Prostate gland (tissue), 2 donors: ENCODE results near the gene GGNBP2. TPM values are rescaled to one million over a fixed set of nuclear protein-coding genes. Genes with fewer than 3 reads are reported as not detected.

ENCODE experiments used
- DNase-seq: peaks from one replicate; pipeline ENCODE4 v3.0.0-alpha.2; 2019; ENCODE audit warnings: low spot score
- H3K27ac ChIP-seq, 2 donors: fragments of 200-600 bp; sonication (generic); 2 replicates each; pipeline ENCODE4 v1.5.1; 2017 to 2019
- H3K27me3 ChIP-seq: fragments of 200-600 bp; sonication (generic); replicated peaks from 2 replicates; pipeline ENCODE4 v1.5.1; 2019; ENCODE audit not compliant: insufficient read depth
- H3K36me3 ChIP-seq, 2 donors: fragments of 200-600 bp; sonication (generic); 1 replicate in 1 of 2; 2 replicates in 1 of 2; pipeline versions ENCODE4 v1.5.1 to v1.8.1; 2017 to 2019
- H3K4me1 ChIP-seq: fragments of 200-600 bp; sonication (generic); replicated peaks from 2 replicates; pipeline ENCODE4 v1.5.1; 2019
- H3K4me3 ChIP-seq, 2 donors: fragments of 200-600 bp; sonication (generic); 2 replicates each; pipeline ENCODE4 v1.5.1; 2017 to 2019
- H3K9me3 ChIP-seq: fragments of 200-600 bp; sonication (generic); 2 replicates; pipeline ENCODE4 v1.5.1; 2017
- CTCF ChIP-seq, 4 experiments: fragments of 200-600 bp in 2 of 4; fragments of 450-650 bp in 2 of 4; sonication (generic) in 2 of 4; IDR thresholded peaks; 1 replicate in 3 of 4; 2 replicates in 1 of 4; pipeline ENCODE4 v1.5.1; 2016 to 2019; ENCODE audit warnings: antibody characterized with exemption in 4 of 4, mild to moderate bottlenecking in 2 of 4, moderate library complexity in 2 of 4
- POLR2A ChIP-seq: fragments of 450-650 bp; IDR thresholded peaks from one replicate; pipeline ENCODE4 v1.6.1; 2016; ENCODE audit warnings: antibody characterized with exemption, mild to moderate bottlenecking
- POLR2AphosphoS5 ChIP-seq: sonication (generic); formaldehyde crosslinking; IDR thresholded peaks from one replicate; pipeline ENCODE4 v1.6.1; 2017; ENCODE audit warnings: antibody characterized with exemption
- WGBS: methylation state at CpG from one replicate; pipeline ENCODE4 v1.1.5; 2018; 5-methylcytosine and 5-hydroxymethylcytosine counted together
- intact Hi-C: fragments of 100-400 bp; cut with DNase I; formaldehyde crosslinking; loops from one replicate; pipeline ENCODE4 v1.14.2; 2022
- total RNA-seq, 2 donors: library from RNA; depleted of rRNA; stranded (reverse); fragments of >200 nt; gene quantifications; one replicate each; pipeline ENCODE4 v1.1.0, GENCODE V29; 2016

Gene GGNBP2
- total RNA-seq, 2 donors from 2014 or later: 34.8 to 71.7 TPM

DNA sequence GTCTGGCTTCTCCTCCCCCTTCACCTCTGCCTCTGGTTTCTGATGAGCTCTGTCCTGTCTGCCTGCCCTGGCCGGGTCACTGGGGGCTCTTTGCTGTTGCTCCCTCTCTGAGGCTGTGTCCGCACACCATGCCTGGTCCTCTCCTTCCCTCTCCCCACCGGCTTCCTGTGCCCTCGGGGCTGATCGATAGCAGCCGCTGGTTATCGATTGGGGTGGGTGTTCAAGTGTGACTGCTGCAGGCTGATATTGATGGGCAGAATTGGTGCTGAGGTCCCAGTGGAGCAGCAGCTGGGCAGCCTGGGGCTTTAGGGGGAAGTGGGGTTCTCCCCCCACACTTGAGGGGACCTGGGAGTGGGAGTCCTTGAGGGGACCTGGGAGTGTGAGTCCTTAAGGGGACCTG is 73.1 kb downstream of the GGNBP2 start:
- TF ChIP-seq CTCF (IDR thresholded peaks at IDR 0.05) (no peak), POLR2AphosphoS5 (no peak), POLR2A (no peak)
- H3K9me3 ChIP-seq: no peaks in the 10 kb centered on the region
- H3K27ac ChIP-seq: no peak overlapping the region
- H3K4me3 ChIP-seq: no peak overlapping the region
- 77% methylated on average over 7 of the region's 7 CpGs for WGBS
- no peaks in the 10 kb centered on the region for H3K4me1 ChIP-seq
- intact Hi-C loops: no loop called here
- DNase-seq: no peak
- peaks cover 4% of the 10 kb centered on the region for H3K27me3 ChIP-seq
- H3K36me3 ChIP-seq: no peaks in the 10 kb centered on the region

DNA sequence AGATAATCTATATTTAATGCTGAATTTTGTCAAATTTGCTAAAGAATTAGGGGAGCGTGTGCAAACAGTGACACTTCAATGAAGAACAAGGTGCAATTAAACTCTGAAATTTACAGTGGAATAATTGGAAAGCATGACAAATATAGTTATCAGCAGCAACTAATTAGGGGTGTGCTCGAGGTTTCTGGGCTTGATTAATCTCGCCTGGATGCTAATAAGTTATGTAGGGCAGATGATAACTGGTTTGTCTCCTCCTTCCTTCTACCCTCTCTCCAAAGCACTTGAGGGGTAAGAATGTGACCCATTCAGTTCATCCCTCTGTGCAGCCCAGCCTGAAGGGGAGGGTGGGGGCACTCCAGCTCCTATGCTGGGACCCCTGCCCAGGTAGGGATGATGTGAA is 78.6 kb downstream of the GGNBP2 start:
- WGBS: 85% methylated on average over 3 of the region's 3 CpGs
- TF ChIP-seq POLR2AphosphoS5: no peak
- no peak for TF ChIP-seq CTCF (IDR thresholded peaks at IDR 0.05)
- no peak for TF ChIP-seq POLR2A
- no peaks in the 10 kb centered on the region for H3K4me1 ChIP-seq
- H3K36me3 ChIP-seq: no peaks in the 10 kb centered on the region
- no peak overlapping the region for H3K27ac ChIP-seq
- no peaks in the 10 kb centered on the region for H3K9me3 ChIP-seq
- no peak overlapping the region for H3K4me3 ChIP-seq
- intact Hi-C loops: loop anchor here (10.0 kb wide), 1 partner anchor 602 kb away; no protein-coding TSS in a partner anchor
- no peaks in the 10 kb centered on the region for H3K27me3 ChIP-seq
- no peak for DNase-seq

DNA sequence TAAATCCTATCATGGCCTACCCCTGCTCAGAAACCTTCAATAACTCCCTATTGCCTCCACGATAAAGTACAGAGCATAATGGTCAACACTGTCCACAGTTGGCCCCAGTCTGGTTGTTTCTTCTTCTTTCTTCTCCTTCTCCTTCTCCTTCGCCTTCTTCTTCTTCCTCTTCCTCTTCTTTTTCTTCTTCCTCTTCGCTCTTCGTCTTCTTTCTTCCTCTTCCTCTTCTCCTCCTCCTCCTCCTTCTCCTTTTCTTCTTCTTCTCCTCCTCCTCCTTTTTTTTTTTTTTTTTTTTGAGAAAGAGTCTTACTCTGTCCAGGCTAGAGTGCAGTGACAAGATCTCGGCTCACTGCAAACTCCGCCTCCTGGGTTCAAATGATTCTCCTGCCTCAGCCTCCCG is 80.5 kb downstream of the GGNBP2 start:
- no peak for DNase-seq
- Histone ChIP-seq H3K36me3 (no peaks in the 10 kb centered on the region), H3K27ac (no peak overlapping the region), H3K4me3 (no peak overlapping the region), H3K27me3 (no peaks in the 10 kb centered on the region), H3K9me3 (no peaks in the 10 kb centered on the region), H3K4me1 (no peaks in the 10 kb centered on the region)
- no peak for TF ChIP-seq POLR2AphosphoS5
- no peak for TF ChIP-seq POLR2A
- TF ChIP-seq CTCF (IDR thresholded peaks at IDR 0.05): no peak
- 85% methylated on average over 7 of the region's 7 CpGs for WGBS
- intact Hi-C loops: loop anchor here (10.0 kb wide), 1 partner anchor 600 kb away; no protein-coding TSS in a partner anchor

DNA sequence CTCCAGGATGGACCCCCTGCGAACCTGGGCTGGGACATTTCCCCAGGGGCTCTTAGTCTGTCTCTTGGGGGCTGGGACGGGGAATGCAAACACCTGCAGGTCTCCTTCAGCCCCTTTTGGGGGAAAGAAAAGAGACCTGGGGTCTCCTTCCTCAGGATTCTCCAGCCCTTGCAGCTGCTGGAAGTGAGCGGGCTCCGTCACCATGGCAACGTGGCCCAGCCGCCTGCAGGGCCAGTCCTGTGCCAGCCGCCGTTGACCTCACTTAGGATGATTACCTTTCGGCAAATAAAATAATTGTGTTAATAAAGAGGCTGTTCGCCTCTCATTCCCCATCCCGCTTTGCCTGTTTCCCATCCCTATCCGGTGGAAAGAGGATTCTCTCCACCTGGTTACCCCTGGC is 82.4 kb downstream of the GGNBP2 start:
- H3K27me3 ChIP-seq: no peaks in the 10 kb centered on the region
- H3K9me3 ChIP-seq: no peaks in the 10 kb centered on the region
- intact Hi-C loops: loop anchor here (10.0 kb wide), 1 partner anchor 598 kb away; no protein-coding TSS in a partner anchor
- H3K36me3 ChIP-seq: no peaks in the 10 kb centered on the region
- DNase-seq: no peak
- H3K4me1 ChIP-seq: no peaks in the 10 kb centered on the region
- WGBS: 69% methylated on average over 12 of the region's 12 CpGs
- TF ChIP-seq POLR2AphosphoS5 (no peak), POLR2A (no peak), CTCF (IDR thresholded peaks at IDR 0.05) (no peak)
- no peak overlapping the region for H3K27ac ChIP-seq
- H3K4me3 ChIP-seq: no peak overlapping the region

DNA sequence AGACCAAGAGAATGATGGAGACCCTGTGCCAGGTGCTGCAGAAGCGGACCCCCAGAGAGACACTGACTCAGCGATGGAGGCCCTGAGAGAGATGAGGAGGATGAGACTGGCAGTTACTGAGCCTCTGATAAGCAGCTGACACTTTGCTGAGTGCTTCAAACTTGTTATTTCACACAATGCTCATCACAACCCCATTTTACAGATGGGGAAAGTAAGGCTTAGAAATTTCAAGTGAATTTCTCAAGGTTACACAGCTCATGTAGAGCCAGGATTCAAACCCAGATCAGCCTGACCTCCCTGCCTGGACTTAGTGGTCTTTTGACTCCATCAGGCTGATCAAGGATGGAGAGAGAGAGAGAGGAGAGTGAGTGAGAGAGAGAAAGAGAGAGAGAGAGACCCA is 83.9 kb downstream of the GGNBP2 start:
- no peaks in the 10 kb centered on the region for H3K27me3 ChIP-seq
- H3K4me3 ChIP-seq: no peak overlapping the region
- no peak for DNase-seq
- intact Hi-C loops: loop anchor here (10.0 kb wide), 1 partner anchor 596 kb away; no protein-coding TSS in a partner anchor
- TF ChIP-seq POLR2A: no peak
- TF ChIP-seq POLR2AphosphoS5: no peak
- TF ChIP-seq CTCF (IDR thresholded peaks at IDR 0.05): no peak
- H3K4me1 ChIP-seq: no peaks in the 10 kb centered on the region
- H3K36me3 ChIP-seq: no peaks in the 10 kb centered on the region
- no peak overlapping the region for H3K27ac ChIP-seq
- H3K9me3 ChIP-seq: no peaks in the 10 kb centered on the region
- WGBS: 94% methylated on average over 2 of the region's 2 CpGs
